GM21390 (cell line): ENCODE measurements around the gene CYB5D1.
"Not testable (repeated sequence)": the region's sequence is repeated elsewhere in the genome, so short reads cannot be mapped to it uniquely, and the experiment has no call there.

ENCODE experiments used
- ATAC-seq: cut with Tn5 transposase; IDR thresholded peaks from one replicate; pipeline ENCODE4 v1.9.1; 2021; ENCODE audit not compliant: unreplicated experiment

The CYB5D1 gene

DNA sequence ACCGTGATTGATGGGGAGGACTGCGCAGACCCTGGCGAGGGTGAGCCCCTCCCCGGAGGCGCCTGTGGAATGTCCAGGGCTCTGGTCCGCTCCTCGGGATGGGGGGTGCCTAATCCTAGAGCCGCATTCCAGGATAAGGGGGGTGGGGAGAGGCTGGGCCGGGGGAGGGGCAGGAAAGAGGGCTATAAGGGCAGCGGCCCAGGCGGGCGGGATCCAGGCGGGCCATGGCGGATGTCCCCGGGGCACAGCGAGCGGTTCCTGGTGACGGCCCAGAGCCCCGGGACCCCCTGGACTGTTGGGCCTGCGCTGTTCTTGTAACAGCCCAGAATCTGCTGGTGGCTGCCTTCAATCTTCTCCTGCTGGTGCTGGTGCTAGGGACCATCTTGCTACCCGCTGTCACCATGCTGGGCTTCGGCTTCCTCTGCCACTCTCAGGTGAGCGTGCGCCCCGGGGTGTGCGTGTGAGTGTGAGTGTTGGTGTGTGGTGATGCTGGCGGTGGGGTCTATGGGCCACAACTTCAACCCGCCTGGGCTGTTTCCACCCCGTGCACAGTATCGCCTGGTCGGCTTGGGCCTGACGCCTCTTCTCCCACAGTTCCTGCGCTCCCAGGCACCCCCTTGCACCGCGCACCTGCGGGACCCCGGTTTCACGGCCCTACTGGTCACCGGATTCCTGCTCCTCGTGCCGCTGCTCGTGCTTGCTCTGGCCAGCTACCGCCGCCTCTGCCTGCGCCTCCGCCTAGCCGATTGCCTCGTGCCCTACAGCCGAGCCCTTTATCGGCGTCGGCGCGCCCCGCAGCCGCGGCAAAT is 2.7 kb upstream of the CYB5D1 start, which contains the start of gene TMEM88:
Gene TMEM88 (plus strand): TSS at position 216 of the 809 bp plus-strand sequence. CDS start 9 bp downstream, at position 225.
- ATAC-seq = no peak

DNA sequence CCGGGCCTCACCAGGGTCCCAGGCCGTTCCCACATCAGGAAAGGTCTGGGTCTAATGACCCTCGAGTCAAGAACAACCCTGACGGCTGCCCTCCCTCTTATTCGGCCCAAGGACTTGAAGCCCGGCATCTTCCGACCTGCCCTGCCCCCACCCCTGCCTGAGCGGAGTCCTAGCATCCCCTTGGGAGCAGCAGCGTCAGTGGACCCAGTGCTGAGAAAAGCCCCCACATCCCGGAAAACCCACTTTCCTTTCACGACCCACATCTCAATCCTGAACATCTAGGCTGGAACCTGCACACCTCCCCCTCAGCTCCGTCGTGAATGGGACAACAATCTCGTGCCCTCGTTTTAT is 2.2 kb upstream of the CYB5D1 start:
- ATAC-seq = no peak

DNA sequence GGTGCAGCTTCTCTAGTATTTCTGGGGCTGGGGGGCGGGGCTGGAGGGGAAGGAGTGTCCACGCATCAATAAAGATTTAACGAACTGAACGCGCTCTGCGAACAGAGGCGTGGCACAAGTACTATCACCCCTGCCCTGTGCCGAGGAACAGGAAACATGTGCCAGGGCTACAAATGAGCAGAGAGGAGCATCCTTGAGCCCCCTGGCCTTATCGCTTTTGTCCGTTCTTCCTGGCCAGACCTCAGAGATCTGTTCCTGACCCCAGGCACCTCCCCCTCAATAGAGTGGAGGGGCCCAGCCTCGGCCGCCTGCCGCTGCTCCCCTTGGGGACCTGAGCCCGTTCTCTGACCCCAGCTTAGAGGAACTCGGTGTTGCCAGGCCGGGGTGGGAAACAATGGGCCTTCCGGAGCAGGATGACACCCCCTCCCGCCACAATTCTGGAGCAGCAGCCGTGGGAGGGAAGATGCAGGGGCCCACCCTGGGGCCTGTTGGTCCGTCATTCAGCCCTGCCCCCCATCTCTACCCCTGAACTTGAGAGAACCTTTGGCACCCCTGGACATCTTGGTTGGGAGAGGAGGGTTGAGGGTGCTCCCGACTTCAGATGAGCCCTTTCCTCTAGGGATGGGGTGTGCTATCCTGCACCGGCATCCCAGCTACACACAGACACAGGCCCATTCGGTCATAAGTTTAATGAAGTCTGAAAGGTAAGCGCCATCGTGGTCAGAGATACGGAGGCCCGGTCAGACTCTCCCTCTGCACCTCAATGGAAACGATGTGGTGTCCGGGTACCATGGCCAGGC is 1.6 kb upstream of the CYB5D1 start:
- no peak for ATAC-seq

DNA sequence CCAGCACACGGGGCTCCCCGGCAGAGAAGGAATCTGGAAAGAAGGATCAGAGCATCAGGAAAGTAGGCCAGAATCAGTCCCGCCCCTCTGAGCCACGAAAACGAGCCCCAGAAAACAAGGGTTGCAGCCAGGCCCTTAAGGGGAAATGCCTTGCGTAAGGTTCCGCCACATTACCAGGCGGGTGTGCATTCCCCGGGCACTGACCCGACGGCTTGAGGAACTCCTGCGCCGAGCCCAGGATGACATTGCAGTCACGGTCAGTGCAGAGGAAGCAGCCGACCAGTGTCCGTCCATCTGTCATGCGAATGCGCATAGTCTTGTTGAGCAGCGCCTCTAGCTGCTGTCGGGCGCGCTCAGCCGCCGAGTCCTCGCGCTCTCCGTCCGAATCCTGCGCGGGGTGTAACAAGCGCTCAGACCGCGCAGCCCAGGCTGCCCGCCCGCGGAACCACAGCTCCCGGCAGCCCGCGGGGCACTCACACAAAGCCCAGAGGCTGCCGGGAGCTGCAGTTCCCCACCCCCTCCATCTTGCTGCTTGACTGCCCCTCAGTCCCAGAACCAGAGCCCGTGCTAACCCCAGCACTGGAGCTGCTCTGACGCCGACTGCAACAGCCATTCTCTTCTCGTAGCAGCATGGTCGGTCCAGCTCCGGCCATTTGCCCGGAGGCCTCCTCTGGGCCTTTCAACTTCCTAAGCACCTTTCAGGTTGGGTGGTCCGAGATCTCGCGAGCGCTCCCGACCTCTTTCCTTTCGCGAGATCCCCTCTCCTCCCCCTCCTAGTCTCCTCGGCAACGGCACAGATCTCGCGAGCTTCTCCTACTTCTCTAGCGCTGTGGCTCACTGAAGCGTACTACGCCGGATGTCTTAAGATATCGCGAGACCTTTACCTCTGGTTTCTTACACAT is 741 bp upstream of the CYB5D1 start, which contains the start of gene NAA38:
Gene NAA38 (minus strand): TSS at position 749 of the 902 bp plus-strand sequence. CDS start 96 bp downstream, at position 653.
- ATAC-seq = peak; percentile 76

DNA sequence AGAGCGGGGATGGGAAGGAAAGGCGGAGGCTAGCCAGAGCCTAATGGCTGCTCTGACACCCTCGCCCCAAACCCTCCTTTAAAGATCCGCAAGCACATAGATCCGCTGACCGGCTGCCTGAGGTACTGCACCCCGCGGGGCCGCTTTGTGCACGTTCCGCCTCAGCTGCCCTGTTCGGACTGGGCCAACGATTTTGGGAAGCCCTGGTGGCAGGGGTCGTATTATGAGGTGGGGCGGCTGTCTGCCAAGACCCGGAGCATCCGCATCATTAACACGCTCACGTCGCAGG is 663 bp downstream of the CYB5D1 start:
- ATAC-seq = no peak

DNA sequence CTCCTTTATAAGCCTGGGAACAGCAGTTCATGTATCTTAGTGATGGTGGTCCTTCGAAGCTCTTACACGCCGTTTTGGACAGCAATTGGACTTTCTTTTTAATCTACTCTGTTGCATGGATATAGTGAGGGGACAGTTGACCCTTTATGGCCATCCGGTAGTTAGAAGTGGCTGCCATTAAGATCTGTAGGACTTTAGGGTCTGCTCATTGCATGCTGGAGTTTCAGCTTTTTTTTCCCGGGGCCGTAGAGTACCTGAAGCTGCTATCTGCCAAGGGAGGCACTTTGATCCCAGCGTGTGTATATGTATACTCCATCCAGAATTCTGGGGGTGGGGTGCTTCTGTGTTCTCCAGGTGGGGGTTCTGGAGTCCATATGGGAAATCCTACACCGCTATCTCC is 1.2 kb downstream of the CYB5D1 start:
- ATAC-seq = no peak

DNA sequence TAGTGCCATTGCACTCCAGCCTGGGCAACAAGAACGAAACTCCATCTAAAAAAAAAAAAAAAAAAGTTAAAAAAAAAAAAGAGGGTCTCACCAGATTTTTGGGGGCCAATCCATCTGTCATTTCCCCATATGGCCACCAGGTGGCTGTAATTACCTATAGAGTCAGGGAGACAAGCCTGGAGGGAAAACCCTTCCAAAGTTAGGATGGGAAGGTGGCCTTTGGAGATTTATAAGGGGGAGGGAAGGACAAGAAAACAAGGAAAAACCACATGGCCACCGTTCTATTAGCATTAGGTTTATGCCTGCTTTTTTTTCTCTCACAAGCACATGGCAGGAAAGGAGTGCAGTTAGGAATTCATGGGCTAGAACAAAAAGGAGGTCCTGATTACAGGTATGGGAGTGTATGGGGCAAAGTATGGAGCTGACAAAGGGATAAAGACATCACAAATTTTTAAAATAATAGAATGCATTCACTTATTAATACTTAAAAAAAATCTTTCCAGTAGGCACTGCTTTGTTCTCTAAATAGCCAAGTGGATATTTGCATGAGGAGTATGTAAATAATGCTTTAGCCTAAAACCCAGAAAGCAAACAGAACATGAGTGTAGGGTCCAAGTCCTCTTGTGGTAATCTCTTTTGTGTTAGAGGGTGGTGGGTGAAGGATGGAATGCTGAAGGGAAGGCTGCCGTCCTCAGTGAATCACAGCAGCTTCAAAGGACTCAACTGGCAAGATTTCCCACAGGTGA is 5.1 kb downstream of the CYB5D1 start:
- ATAC-seq = no peak

DNA sequence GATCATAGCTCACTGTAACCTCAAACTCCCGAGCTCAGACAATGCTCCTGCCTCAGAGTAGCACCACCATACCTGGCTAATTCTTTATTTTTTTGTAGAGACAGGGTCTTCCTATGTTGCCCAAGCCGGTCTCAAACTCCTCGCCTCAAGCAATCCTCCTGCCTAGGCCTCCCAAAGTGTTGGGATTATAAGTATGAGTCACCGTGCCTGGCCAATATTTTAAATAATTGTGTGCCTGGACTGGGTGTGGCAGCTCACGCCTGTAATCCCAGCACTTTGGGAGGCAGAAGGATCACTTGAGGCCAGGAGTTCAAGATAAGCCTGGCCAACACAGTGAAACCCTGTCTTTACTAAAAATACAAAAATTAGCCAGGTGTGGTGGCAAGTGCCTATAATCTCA is 6.6 kb downstream of the CYB5D1 start:
- ATAC-seq = not testable (repeated sequence)

DNA sequence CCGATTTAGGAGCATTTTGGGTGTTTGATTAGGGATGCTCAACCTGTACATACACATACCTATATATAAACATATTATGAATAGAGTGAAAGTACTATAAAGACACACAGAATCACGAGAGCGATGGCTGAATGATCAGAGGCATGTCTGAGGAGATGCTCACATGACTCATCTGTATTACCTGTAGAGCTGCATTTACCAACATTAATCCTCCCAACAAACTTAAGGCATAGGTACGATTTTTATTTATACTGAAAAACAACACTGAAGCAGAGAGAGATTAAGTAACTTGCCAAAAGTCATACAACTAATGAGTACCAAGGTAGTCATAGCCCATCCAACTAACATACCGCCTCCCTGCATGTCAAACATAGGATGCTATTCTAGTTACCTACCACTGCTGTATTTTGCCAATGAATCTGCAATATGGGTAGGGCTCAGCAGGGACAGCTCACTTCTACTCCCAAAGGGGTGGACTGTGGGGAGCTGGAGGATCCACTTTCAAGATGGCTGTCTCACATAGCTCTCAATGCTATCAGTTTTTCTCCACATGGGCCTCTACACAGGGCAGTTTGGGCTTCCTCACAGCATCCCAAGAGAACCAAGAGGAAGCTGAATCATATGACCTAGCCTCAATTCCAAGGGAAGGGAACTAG is 7.3 kb downstream of the CYB5D1 start:
- ATAC-seq = no peak

DNA sequence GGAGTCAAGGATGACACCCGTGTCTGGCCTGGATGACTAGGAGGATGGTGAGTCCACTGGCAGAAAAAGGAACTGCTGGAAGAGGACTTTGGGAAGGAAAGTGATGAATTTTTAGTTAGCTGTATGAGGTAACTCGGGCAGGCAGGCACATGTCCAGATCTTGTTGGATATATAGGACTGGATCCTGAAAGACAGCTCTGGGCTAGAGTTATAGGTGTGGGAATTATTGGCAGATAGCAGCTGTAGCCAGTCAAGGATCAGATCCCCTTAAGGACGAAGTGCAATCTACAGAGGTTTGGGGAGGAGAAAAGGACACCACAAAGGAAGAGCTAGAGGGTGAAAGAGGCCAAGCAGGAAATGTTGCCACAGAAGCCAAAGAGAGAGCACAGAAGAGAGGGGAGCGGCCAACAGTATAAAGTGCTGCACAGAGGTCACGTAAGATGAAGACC is 10.1 kb downstream of the CYB5D1 start:
- no peak for ATAC-seq

DNA sequence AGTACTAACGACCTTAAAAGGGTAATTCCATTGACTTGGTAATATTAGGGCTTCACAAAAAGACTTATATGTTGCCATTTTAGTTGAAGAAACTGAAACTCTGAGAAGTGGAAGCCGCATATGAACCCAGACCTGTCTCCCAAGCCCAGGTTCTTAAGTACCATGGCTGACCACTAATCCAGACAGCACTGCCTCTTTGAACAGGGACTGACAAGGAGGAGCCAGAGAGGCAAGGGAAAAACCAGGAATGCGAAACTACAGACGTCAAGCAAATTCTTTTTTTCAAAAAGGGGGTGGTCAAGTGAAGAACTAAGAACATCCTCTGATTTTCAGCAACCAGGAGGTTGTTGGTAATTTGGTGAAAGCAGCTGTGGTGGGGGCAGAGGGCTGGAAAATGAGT is 15.2 kb downstream of the CYB5D1 start:
- ATAC-seq = no peak

DNA sequence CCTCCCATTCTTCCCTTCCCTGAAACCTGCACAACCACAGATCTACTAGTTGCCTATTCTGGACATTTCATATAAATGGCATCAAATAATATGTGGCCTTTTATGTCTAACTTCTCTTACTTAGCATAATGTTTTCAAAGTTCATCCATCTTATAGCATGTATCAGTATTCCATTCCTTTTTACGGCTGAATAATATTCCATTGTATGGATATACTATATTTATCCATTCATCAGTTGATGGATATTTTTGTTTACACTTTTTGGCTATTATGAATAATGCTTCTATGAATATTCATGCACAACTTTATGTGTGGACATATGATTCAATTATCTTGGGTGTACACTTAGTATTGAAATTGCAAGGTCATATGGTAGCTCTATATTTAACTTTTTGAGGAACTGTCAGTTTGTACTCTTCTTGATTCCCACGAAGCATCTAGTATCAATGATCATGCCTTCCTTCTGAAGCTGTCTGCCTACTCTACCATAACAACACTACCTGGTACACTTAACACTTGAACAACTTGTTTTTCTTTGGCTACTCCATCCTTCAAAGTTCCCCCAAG is 18.1 kb downstream of the CYB5D1 start:
- ATAC-seq = no peak

DNA sequence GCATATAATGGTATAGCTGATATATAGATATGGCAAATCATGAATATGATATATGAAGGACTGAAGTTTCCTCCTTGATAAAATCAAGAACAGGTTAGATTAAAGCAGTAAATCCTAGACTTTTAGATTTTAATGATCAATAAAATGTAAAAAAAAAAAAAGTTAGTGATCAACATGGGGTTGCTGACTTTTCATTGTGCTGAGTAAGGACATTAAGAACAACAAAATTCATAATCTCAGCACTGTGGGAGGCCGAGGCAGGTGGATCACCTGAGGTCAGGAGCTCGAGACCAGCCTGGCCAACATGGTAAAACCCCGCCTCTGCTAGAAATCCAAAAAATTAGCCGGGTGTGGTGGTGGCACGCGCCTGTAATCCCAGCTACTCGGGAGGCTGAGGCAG is 20.4 kb downstream of the CYB5D1 start:
- no peak for ATAC-seq

DNA sequence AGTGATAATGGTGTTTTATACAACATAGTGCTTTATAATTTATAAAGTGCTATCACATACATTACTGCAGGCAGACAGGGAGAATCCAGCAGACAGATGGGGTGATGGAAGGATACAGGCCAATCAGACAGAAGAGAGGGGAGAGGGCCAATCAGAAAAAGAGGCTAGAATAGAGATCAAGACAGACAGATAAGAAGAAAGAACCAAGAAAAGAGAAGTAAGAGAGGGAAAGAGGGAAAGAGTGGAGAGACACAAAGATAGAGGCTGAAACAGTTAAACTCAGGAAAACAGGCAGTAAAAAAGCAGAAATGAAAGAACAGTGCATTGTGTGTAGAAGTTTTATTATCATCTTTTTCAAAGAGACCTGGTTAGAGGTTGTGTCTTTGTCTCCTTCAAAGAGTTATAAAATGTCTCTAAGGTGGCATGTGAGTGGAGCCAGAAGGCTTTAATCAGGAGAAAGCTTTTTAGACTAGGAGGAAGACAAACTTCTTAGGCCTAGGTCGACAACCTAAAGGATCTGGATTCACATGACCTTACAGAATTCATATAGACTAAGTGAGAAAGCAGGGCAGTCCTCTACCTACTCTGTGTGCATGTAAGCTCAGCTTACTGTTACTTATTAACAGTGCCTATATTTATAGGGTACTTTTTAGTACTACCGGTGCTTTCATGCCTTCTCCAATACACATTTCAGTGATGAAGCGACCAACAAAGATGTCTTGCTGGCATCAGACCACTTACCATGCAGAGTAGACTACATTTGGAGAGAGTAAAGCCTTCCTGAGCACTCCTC is 22.5 kb downstream of the CYB5D1 start:
- no peak for ATAC-seq

DNA sequence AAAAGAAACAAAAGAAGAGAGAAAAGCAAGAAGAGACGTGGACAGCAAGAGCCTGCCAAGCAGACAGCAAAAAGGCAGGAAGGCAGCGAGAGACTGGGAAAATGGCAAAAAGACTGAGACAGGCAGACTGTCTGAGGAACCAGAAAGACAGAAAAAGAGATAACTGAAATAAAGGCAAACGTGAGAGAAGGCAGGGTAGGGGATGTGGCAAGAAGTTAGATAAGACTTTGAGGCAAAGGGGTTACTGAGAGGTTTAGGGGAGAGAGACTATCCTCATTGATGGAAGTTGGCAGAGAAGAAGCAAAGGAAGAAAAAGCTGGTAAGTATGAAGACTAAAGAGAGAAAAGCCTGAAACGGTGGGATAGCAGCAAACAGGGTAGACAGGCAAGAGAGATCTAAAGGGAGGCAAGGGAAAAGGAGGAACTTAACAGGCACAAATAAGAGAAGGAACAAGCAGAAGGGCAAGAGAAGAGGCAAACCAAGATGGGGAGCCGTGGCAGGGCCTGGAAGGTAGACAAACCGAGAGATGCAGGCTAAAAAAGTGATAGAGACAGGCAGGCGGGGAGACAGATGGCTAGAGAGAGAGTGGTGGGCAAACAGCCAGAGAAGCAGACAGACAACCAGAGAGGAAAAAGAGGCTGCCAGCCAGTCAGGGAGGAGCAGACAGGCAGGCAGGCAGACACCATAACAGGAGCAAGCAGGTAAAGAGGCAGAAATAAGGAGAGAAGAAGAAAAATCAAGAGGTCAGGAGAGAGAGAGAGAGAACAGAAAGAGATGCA is 23.7 kb downstream of the CYB5D1 start:
- ATAC-seq = no peak

DNA sequence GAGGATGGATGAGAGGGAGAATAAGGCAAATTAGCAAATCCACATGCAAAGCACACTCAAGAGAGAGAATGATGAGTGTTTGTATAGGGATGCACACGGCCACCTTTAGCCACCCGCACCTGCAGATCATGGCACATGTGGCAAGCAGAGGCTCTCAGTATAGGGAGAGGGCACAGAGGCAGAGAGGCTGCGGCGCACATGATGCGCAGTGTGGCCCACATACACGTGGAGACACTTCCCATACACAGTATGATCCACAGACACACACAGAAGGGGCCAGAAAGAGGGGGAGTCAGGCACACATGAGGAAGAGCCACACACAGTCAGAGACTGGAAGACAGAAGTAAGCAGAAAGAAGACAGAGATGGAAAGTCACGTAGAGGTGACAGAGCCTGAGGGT is 24.3 kb downstream of the CYB5D1 start:
- ATAC-seq = no peak

DNA sequence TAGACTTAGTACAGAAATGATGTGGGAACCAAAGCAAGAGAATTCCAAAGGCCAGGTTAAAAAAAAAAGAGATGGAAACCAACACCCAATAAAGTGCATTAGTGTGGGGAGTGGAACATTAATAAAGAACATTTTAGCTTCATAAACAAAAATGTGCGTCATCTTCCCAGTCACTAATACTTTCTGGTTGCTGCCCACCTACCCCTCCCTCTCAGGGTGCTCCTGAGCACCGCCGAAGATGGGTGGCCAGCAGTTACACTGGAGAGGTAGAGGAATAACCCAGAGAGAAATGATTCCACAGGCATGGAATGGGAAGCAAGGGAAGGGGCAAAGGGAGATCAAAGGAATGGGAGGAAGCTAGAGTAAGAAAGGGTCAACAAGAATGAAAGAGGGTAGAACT is 24.8 kb downstream of the CYB5D1 start:
- ATAC-seq = no peak

DNA sequence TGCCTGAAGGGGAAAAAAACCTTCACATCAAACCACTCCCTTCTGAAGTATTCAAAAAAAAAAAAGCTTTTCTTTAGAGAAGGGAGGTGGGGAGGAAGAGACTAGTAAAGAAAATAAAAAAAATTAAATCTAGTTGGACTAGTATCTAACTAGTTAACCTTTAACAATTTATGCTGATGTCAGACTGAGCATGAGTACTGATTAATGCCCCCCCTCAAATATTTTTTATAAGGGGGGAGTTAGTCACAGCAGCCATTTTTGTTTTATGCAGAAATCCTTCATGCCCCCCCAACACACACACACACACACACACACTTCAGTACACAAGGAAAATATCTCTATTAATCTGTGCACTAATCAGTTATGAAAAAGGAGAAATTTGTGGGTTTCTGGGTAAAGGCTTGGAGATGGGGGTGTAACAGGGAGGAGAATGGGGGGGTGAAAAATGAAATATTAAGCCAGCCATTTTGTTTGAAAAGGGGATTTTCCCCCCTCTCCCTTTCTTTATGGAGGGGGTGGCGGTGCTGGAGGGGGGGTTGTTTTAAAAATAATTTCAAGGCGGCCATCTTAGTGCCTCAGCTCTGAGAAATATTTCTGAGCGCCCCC is 26.1 kb downstream of the CYB5D1 start:
- ATAC-seq = no peak
